Measurements from ENCODE around the gene OBSCN.

OBSCN gene

GRCh38 chr1:228392111-228392936 is 184.5 kb downstream of the OBSCN start:
- DNase-seq: no peak

- no peak for DNase-seq
These were observed 185.4 kb downstream of the OBSCN start for GRCh38 chr1:228393268-228393701.

GRCh38 chr1:228393811-228394570 is 186.1 kb downstream of the OBSCN start:
- DNase-seq: no peak

- DNase-seq: no peak
These were observed 186.9 kb downstream of the OBSCN start for GRCh38 chr1:228394571-228395394.

- no peak for DNase-seq
These were observed 189.2 kb downstream of the OBSCN start for GRCh38 chr1:228396770-228397662.

GRCh38 chr1:228397966-228398365 is 190.1 kb downstream of the OBSCN start:
- DNase-seq: no peak

GRCh38 chr1:228398741-228399461 is 191.1 kb downstream of the OBSCN start:
- DNase-seq: no peak

GRCh38 chr1:228399531-228400236 is 191.8 kb downstream of the OBSCN start:
- no peak for DNase-seq

- DNase-seq: no peak
These were observed 192.4 kb downstream of the OBSCN start for GRCh38 chr1:228400237-228400651.

- DNase-seq: no peak
These were observed 193.0 kb downstream of the OBSCN start for GRCh38 chr1:228400692-228401454.

- no peak for DNase-seq
These were observed 194.2 kb downstream of the OBSCN start for GRCh38 chr1:228401782-228402640.

- DNase-seq: no peak
These were observed 194.8 kb downstream of the OBSCN start for GRCh38 chr1:228402641-228403025.

GRCh38 chr1:228403231-228403631 is 195.4 kb downstream of the OBSCN start:
- DNase-seq: no peak

- DNase-seq: no peak
These were observed 196.4 kb downstream of the OBSCN start for GRCh38 chr1:228404107-228404720.

GRCh38 chr1:228405200-228405978 is 197.5 kb downstream of the OBSCN start:
- DNase-seq: peak; percentile 10

GRCh38 chr1:228405979-228406228 is 198.1 kb downstream of the OBSCN start:
- no peak for DNase-seq

- no peak for DNase-seq
These were observed 199.5 kb downstream of the OBSCN start for GRCh38 chr1:228407106-228408040.

All from NCI-H2171 treated with DMSO at 0.1 percent for 48 hours (cell line).